HepG2 (cell line): Measurements from ENCODE around the gene RBM23. TPM values are rescaled to one million over a fixed set of nuclear protein-coding genes. Genes with fewer than 3 reads are reported as not detected.

Experiments
- ARNT2 ChIP-seq: sonication (generic); formaldehyde crosslinking; IDR thresholded peaks from 2 replicates; pipeline ENCODE4 v1.8.0; 2022; ENCODE audit warnings: mild to moderate bottlenecking, low read depth, missing genetic modification reagents, moderate library complexity
- ATRX ChIP-seq: sonication (generic); formaldehyde crosslinking; IDR thresholded peaks from 2 replicates; pipeline ENCODE4 v1.4.0; 2020; ENCODE audit warnings: missing genetic modification reagents, borderline replicate concordance
- CEBPB ChIP-seq: IDR thresholded peaks from 2 replicates; pipeline ENCODE4 v1.6.1; 2011; ENCODE audit warnings: low read depth, low read length, improper control_type of control experiment, borderline replicate concordance
- MEIS1 ChIP-seq: sonication (generic); formaldehyde crosslinking; IDR thresholded peaks from 2 replicates; pipeline ENCODE4 v1.9.0; 2021; ENCODE audit warnings: mild to moderate bottlenecking, missing genetic modification reagents, moderate library complexity, borderline replicate concordance
- MTF1 ChIP-seq: sonication (generic); formaldehyde crosslinking; IDR thresholded peaks from 2 replicates; pipeline ENCODE4 v1.5.0; 2020; ENCODE audit warnings: missing genetic modification reagents
- ZFP82 ChIP-seq: sonication (generic); formaldehyde crosslinking; IDR thresholded peaks from 2 replicates; pipeline ENCODE4 v1.5.1; 2020; ENCODE audit warnings: mild to moderate bottlenecking, missing genetic modification reagents, borderline replicate concordance
- ZNF143 ChIP-seq: sonication (generic); formaldehyde crosslinking; IDR thresholded peaks from 2 replicates; pipeline ENCODE4 v1.4.0; 2020; ENCODE audit warnings: missing genetic modification reagents
- ZNF253 ChIP-seq: sonication (generic); formaldehyde crosslinking; IDR thresholded peaks from 2 replicates; pipeline ENCODE4 v1.8.0; 2022; ENCODE audit warnings: mild to moderate bottlenecking, missing genetic modification reagents, borderline replicate concordance
- ZNF75D ChIP-seq: sonication (generic); formaldehyde crosslinking; IDR thresholded peaks from 2 replicates; pipeline ENCODE4 v1.8.1; 2023; ENCODE audit warnings: missing genetic modification reagents, mild to moderate bottlenecking, borderline replicate concordance
- polyA plus RNA-seq, 8 experiments: library from polyadenylated mRNA; depleted of rRNA in 3 of 8; stranded (reverse) in 7 of 8; unstranded in 1 of 8; fragments of >200 nt; fragmentation: Illumina TruSeq in 4 of 8; extraction: Trizol in 4 of 8; gene quantifications; 2 replicates each; pipeline versions ENCODE4 v1.2.1 to v1.2.3, GENCODE V29; 2011 to 2016; ENCODE audit warnings: low read depth in 4 of 8, missing spikeins in 1 of 8, mixed read lengths in 1 of 8; ENCODE audit not compliant: insufficient read depth in 1 of 8
- total RNA-seq, 5 experiments: library from RNA; depleted of rRNA; stranded (reverse); fragments of >200 nt; fragmentation: Illumina TruSeq; extraction: Trizol; gene quantifications; 2 replicates each; pipeline ENCODE4 v1.2.3, GENCODE V29; 2016; ENCODE audit warnings: low read depth in 1 of 5
- TF ChIP-seq, protein P1 (sequence below): sonication (generic); formaldehyde crosslinking; IDR thresholded peaks from 2 replicates; pipeline ENCODE4 v1.4.0; 2020; ENCODE audit warnings: missing genetic modification reagents, borderline replicate concordance
- TF ChIP-seq, protein P2 (sequence below): sonication (generic); formaldehyde crosslinking; IDR thresholded peaks from 2 replicates; pipeline ENCODE4 v1.5.0; 2020; ENCODE audit warnings: mild to moderate bottlenecking, missing genetic modification reagents, borderline replicate concordance
- TF ChIP-seq, protein P3 (sequence below): sonication (generic); formaldehyde crosslinking; IDR thresholded peaks from 2 replicates; pipeline ENCODE4; 2020; ENCODE audit warnings: missing genetic modification reagents, mild to moderate bottlenecking, borderline replicate concordance
- TF ChIP-seq, protein P4 (sequence below): sonication (generic); formaldehyde crosslinking; IDR thresholded peaks from 2 replicates; pipeline ENCODE4 v1.8.0; 2022; ENCODE audit warnings: mild to moderate bottlenecking, missing genetic modification reagents

Gene RBM23
- total and polyA plus RNA-seq, 2 of the 13 experiments (the other 11 are each of a cell fraction or from before 2014, with no cell fraction given), result 1.5 to 2.1 TPM

DNA sequence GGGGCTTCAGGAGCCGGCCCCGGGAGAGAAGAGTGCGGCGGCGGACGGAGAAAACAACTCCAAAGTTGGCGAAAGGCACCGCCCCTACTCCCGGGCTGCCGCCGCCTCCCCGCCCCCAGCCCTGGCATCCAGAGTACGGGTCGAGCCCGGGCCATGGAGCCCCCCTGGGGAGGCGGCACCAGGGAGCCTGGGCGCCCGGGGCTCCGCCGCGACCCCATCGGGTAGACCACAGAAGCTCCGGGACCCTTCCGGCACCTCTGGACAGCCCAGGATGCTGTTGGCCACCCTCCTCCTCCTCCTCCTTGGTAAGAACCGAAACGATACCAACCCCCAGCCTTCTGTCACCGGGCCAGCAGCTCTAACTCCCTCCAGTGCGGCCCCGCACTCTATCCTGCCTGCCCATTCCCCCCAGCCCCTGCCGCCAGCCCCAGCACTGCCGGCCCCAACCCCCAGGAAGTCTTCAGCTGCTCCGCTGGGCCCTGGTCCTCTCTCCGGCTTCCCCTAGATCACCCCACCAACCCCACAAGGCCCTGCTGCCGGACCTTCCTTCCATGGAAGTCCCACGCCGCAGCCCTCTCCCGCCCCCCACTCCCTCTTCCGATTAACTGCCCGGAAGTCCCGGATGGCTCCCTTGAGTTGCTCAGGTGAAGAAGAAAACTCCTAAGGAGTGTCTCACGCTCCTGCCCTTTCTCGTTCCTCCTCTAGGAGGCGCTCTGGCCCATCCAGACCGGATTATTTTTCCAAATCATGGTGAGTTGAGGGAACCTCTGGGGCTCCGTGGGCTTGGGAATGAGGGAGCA is 46.7 kb downstream of the RBM23 start (continued):
- TF ChIP-seq, protein P1, sequence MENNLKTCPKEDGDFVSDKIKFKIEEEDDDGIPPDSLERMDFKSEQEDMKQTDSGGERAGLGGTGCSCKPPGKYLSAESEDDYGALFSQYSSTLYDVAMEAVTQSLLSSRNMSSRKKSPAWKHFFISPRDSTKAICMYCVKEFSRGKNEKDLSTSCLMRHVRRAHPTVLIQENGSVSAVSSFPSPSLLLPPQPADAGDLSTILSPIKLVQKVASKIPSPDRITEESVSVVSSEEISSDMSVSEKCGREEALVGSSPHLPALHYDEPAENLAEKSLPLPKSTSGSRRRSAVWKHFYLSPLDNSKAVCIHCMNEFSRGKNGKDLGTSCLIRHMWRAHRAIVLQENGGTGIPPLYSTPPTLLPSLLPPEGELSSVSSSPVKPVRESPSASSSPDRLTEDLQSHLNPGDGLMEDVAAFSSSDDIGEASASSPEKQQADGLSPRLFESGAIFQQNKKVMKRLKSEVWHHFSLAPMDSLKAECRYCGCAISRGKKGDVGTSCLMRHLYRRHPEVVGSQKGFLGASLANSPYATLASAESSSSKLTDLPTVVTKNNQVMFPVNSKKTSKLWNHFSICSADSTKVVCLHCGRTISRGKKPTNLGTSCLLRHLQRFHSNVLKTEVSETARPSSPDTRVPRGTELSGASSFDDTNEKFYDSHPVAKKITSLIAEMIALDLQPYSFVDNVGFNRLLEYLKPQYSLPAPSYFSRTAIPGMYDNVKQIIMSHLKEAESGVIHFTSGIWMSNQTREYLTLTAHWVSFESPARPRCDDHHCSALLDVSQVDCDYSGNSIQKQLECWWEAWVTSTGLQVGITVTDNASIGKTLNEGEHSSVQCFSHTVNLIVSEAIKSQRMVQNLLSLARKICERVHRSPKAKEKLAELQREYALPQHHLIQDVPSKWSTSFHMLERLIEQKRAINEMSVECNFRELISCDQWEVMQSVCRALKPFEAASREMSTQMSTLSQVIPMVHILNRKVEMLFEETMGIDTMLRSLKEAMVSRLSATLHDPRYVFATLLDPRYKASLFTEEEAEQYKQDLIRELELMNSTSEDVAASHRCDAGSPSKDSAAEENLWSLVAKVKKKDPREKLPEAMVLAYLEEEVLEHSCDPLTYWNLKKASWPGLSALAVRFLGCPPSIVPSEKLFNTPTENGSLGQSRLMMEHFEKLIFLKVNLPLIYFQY (CRISPR knock-in tag), result 0 out of 2 replicates have a peak, but pooled peaks have one; percentile 11
- TF ChIP-seq, protein P2, sequence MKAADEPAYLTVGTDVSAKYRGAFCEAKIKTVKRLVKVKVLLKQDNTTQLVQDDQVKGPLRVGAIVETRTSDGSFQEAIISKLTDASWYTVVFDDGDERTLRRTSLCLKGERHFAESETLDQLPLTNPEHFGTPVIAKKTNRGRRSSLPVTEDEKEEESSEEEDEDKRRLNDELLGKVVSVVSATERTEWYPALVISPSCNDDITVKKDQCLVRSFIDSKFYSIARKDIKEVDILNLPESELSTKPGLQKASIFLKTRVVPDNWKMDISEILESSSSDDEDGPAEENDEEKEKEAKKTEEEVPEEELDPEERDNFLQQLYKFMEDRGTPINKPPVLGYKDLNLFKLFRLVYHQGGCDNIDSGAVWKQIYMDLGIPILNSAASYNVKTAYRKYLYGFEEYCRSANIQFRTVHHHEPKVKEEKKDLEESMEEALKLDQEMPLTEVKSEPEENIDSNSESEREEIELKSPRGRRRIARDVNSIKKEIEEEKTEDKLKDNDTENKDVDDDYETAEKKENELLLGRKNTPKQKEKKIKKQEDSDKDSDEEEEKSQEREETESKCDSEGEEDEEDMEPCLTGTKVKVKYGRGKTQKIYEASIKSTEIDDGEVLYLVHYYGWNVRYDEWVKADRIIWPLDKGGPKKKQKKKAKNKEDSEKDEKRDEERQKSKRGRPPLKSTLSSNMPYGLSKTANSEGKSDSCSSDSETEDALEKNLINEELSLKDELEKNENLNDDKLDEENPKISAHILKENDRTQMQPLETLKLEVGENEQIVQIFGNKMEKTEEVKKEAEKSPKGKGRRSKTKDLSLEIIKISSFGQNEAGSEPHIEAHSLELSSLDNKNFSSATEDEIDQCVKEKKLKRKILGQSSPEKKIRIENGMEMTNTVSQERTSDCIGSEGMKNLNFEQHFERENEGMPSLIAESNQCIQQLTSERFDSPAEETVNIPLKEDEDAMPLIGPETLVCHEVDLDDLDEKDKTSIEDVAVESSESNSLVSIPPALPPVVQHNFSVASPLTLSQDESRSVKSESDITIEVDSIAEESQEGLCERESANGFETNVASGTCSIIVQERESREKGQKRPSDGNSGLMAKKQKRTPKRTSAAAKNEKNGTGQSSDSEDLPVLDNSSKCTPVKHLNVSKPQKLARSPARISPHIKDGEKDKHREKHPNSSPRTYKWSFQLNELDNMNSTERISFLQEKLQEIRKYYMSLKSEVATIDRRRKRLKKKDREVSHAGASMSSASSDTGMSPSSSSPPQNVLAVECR (CRISPR knock-in tag), result no peak; the same call in none of the 2 replicates
- peak; percentile 79; the same call in 1 of the 2 replicates for TF ChIP-seq ZNF75D (CRISPR knock-in tag)
- TF ChIP-seq, protein P3, sequence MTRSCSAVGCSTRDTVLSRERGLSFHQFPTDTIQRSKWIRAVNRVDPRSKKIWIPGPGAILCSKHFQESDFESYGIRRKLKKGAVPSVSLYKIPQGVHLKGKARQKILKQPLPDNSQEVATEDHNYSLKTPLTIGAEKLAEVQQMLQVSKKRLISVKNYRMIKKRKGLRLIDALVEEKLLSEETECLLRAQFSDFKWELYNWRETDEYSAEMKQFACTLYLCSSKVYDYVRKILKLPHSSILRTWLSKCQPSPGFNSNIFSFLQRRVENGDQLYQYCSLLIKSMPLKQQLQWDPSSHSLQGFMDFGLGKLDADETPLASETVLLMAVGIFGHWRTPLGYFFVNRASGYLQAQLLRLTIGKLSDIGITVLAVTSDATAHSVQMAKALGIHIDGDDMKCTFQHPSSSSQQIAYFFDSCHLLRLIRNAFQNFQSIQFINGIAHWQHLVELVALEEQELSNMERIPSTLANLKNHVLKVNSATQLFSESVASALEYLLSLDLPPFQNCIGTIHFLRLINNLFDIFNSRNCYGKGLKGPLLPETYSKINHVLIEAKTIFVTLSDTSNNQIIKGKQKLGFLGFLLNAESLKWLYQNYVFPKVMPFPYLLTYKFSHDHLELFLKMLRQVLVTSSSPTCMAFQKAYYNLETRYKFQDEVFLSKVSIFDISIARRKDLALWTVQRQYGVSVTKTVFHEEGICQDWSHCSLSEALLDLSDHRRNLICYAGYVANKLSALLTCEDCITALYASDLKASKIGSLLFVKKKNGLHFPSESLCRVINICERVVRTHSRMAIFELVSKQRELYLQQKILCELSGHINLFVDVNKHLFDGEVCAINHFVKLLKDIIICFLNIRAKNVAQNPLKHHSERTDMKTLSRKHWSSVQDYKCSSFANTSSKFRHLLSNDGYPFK (CRISPR knock-in tag), result no peak; the same call in 1 of the 2 replicates
- TF ChIP-seq ZNF253 (CRISPR knock-in tag), result no peak; the same call in 1 of the 2 replicates
- no peak for TF ChIP-seq MEIS1 (CRISPR knock-in tag)
- TF ChIP-seq ARNT2 (CRISPR knock-in tag), result no peak
- TF ChIP-seq ZFP82 (CRISPR knock-in tag), result no peak
- TF ChIP-seq ZNF143 (CRISPR knock-in tag), result peak; percentile 7; the same call in 1 of the 2 replicates
- no peak for TF ChIP-seq MTF1
- no peak for TF ChIP-seq ATRX (CRISPR knock-in tag)
- TF ChIP-seq, protein P4, sequence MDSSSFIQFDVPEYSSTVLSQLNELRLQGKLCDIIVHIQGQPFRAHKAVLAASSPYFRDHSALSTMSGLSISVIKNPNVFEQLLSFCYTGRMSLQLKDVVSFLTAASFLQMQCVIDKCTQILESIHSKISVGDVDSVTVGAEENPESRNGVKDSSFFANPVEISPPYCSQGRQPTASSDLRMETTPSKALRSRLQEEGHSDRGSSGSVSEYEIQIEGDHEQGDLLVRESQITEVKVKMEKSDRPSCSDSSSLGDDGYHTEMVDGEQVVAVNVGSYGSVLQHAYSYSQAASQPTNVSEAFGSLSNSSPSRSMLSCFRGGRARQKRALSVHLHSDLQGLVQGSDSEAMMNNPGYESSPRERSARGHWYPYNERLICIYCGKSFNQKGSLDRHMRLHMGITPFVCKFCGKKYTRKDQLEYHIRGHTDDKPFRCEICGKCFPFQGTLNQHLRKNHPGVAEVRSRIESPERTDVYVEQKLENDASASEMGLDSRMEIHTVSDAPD (CRISPR knock-in tag), result no peak
- TF ChIP-seq CEBPB, result no peak
